GM21390 (cell line): ENCODE results near the gene GPLD1.

Source experiments
- ATAC-seq: cut with Tn5 transposase; IDR thresholded peaks from one replicate; pipeline ENCODE4 v1.9.1; 2021; ENCODE audit not compliant: unreplicated experiment

The GPLD1 gene

DNA sequence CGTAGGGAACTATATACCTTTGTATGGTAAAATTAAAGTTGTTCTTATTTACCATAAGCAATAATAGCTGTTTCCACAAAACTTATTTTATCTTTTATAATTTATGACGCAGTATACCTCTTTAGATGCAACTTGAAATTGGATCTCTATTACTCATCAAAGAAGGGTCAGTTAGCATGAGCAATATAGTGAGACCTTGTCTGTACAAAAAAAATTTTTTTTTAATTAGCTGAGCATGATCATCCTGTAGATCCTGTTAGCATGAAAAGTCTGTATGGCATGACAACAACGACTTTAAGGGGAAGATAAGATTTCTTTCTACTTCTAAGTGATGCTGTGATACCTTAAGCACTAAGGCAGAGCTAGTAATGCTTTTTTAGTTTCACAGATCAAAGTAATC is 11.3 kb upstream of the GPLD1 start:
- no peak for ATAC-seq

DNA sequence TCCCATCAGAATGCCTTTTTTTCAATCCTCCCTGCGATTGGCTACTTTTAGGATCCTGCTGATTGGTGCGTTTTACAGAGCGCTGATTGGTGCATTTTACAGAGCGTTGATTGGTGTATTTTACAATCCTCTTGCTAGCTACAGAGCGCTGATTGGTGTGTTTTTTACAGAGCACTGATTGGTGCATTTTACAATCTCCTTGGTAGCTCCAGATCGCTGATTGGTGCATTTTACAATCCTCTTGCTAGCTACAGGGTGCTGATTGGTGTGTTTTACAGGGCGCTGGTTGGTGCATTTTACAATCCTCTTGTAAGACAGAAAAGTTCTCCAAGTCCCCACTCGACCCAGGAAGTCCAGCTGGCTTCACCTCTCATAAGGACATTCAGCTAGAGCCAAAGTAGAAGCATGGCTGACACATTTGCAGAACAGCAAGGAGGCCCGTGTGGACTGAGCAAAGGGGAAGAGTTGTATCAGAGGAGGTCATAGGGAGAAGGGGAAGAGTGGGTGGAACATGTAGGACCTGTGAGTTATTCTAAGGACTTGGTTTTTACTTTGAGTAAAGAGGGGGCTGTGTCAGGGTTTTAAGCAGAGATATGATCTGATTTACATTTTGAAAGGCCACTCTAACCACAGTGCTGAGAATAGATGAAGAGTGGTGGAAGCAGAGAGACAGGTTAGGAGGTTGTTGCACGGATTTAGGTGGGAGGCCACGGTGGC is 8.0 kb upstream of the GPLD1 start:
- ATAC-seq: no peak

DNA sequence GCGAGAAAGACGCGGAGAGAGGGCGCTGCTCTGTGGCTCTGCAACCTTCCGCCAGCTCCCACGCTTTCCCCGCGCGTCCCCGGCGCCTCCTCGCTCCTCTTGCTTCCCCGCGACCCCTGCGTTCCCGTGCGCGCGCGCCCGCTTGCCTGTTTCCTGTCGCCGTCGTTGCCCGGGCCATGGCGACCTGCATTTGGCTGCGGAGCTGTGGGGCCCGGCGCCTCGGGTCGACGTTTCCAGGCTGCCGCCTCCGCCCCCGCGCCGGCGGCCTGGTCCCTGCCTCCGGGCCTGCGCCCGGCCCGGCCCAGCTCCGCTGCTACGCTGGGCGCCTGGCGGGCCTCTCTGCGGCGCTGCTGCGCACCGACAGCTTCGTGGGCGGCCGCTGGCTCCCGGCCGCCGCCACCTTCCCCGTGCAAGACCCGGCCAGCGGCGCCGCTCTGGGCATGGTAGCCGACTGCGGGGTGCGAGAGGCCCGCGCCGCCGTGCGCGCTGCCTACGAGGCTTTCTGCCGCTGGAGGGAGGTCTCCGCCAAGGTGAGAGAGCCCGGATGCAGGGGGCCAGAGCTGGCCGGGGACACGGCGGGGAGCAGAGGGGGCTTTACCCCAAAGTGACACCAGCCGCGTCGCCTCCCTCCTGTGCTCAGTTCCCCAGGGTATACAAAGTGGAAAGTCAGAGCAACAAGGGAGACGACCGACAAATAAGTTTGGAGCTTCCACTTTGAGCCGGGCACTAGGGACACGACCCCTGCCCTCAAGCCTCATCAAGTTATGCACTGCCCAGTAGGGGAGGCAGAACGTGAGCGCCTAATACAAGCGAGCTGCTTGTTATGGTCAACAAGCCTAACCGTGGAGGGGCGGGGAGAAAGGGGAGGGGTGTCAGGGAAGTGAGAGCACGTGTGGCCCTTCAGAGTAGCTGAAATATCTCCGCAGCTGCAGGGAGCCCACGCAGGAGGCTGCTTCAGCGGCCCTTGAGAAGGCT is 5.7 kb upstream of the GPLD1 start, which contains the start of gene ALDH5A1:
ALDH5A1 (plus strand) TSS at position 149 of the 975 bp plus-strand sequence; CDS start at position 177, 28 bp downstream.
- ATAC-seq: peak; percentile 71

DNA sequence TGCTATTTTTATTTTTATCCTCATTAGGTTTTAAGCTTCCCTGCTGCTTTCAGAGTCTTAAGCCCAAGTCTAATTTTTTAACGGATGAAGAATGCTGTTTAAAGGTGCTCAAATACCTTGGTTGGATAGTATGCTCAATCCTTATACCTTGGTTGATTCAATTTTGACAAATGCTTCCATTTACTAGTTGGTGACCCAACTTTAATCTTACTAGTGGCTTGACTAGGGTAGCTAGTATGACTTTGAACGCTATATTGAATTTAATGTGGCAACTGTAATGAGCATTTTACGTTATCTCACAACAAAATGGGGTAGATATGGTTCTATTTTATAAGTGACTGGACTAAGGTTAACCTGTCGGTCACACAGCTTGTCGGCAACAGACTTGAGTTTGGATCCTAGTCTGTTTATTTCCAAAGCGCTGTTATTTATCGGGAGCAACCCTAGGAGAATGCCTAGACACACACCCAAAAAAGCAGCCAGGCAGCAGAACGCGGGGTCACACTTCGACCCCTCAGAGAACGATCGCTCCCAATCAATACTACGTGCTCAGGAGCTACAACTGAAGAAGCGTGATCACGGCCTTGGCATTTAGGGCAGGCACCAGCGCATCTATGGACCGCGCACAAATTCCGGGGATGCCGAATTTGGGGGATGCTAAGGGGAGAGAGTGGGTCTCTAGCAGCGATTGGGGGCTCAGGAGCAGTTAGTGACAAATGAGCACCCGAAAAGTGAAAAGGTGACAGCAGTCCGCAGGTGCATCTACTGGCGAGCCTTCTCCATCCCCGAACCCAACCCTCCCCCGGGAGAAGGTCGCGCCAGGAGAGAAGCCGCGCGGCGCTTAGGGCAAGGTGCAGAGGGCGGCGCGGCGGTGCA is 4.8 kb upstream of the GPLD1 start:
- no peak for ATAC-seq

DNA sequence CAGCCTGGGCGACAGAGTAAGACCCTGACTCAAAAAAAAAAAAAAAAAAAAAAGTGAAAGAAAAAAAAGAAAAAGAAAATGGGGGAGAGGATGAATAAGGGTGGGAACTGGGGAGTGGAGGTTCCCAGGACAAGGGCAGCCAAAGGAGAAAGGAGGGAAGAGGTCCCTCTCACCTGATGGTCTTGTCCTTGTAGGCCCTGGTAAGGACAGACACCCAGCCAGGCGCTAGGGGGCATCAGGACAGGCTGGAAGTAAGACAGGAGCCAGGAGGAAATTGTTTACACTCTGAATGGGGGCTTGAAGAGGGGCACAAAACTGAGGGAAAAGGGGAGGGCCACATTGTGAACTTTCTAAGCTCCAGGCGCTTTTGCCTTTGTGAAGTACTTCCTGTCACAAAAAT is 3.1 kb upstream of the GPLD1 start:
- ATAC-seq: no peak

DNA sequence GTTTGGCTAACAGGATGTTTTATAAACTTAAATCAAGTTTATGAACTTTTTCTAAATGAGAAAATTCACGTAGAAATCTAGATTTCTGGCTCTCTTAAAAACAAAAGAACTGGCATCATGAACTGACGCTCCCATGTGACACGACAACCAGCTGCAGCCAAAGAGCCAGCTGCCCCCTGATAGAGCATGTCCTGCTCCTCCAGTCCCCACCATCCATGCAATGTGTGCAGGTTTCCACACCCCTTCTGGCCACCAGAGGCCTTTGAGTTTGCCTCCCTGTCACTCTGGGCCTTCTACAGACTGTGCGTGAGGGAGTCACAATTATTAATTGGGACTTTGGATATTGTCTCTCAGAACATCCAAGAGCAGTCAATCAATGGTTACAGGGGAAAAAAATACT is 1.6 kb upstream of the GPLD1 start:
- ATAC-seq: no peak

DNA sequence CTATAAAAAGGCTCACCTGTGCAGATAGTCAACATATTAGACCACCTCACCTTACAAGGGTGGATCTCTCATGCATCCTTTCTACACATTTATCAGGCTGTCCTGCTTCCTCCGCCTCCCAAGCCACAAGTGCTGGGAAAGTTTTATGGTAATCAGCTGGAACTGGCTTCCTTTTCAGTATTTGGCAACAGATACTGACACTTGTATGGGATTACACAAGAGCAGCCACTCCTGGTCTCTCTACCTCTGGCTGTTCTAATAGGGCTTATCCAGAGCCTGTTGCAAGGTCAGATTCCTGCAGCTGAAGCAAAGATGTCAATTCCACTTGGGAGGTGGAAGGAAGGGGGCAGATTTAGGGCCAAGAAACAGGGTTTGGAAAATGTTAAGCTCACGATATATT is 503 bp upstream of the GPLD1 start:
- no peak for ATAC-seq

DNA sequence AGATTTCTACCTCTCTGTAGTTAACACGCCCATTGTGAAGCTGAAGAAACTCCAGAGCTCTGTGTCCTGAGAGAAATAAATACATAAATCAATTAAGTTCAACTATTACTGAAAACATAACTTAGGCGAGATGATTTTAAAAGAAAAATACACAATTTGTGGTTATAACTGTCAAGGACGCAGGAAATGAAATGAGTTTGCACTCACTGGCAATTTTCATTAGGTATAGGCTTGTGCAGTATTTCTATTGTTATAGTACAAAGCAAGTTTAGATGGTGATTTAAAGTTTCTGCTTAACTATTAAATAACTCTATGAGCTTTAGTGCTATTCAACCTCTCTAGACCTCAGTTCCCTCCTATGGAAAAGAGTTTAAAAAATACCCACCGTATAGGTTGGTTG is 3.3 kb downstream of the GPLD1 start:
- ATAC-seq: no peak

DNA sequence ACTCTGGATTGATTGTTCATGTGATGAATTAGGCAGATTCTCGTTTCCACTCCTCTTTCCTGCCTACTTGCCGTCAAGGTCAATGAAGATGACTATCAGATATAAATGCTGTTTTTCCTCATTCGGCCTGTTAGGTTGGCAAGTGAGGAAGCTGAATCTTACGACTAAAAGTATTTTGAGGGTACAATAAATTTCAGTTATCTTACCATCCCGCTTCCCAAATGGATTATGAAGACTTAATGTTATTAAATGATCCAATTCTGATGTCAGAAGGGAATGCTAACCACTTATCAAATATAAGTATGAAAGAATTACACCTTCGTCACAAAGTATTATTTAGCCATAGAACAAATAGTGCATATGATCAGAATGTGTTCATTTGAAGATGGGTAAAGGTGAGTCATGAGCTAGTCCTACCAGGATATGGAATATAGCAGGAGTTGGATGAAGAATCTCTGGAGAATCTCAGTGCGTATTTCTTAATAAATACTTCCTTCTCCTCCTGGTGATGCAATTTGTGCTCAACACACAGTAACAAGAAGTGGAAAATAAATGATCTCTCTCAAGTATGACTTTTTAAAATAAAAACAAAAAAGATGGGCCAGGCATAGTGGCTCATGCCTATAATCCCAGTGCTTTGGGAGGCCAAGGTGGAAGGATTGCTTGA is 4.6 kb downstream of the GPLD1 start:
- no peak for ATAC-seq

DNA sequence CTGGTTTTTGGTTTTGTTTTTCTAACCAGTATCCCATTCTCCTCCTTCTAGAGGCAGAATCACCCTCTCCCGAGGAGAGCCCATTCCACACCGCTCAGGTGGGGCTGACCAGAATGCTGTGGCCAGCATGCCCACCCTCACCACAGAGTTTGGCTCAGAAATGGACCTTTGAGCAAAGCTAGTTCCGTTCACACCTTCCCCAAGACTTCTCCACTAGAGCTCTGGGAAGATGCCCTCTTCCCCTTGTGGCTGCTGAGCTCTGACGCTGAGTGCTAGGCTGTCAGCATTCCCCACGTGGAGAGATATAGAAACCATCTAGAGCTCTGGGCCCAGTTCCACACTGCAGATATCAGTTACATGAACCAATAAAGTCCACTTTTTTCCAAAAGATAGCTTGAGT is 7.9 kb downstream of the GPLD1 start:
- ATAC-seq: no peak

DNA sequence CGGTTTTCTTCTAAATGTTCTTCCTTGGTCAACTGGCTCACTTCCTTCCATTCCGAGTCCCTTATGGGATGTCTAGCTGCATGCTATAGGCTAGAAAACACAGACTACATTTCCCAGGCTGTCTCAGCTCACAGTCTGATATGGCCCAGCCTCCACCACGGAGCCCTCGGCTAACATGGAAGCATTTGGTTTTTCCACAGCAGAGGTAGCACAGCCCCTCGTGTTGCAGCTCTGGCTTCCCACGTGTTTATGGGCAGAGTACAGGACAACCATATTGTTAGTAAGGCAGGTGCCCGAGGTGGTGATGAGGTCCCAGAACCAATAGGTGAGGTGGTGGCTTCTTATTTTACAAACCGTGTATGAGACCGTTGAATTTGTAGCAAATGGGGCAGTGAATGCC is 8.7 kb downstream of the GPLD1 start:
- ATAC-seq: no peak

DNA sequence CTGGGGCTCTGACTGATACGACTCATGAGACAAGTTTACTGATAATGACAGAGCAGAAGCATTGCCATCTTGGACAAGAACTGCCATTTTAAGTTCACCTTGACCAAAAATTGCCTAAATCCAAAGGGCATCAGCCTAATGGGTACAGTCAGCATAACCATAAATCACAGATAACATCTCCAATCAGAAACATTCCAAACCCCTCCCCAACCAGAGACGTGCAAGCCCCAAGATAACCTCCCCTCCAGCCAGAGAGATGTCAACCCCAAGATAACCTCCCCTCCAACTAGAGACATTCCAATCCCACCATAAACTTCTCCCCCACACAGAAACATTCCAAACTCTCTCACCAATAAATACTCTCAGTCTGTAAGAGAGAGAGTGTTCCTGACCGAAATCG is 10.5 kb downstream of the GPLD1 start:
- ATAC-seq: no peak

DNA sequence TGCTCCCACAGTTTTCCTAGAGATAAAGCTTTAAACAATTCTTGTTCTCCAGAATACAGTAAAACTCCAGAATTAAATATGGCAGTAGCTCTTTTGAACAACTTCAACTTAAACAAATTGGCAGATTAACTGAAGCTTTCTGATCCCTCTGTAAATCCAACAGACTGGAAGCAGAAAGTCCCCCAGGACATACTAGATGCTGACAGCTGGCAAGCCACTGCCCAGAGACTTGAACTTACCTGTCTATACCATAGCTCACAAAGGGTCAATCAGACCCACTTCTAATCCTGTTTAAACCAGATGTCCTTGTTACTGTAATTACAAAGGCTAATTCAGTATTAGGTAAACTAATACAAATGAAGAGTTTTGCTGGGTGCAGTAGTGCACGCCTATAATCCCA is 12.3 kb downstream of the GPLD1 start:
- no peak for ATAC-seq

DNA sequence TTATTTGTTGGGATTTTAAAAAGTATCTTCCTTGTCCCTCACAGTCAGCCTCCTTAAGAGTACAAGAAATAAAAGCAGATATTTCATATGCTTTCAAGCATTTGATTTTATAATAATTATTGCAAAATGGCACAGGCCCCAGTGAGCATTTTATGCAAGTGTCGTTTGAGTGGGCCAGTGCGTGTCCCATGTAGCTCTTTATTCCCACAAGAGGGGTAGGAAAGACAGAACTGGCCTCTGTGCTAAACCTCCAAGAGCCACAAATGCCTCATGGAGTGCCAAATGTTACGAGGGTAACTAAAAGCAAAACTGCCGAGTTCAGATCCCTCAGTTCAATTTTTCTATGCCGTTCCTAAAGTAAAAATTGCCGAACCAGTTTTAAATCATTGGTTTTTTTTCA is 12.7 kb downstream of the GPLD1 start:
- no peak for ATAC-seq

DNA sequence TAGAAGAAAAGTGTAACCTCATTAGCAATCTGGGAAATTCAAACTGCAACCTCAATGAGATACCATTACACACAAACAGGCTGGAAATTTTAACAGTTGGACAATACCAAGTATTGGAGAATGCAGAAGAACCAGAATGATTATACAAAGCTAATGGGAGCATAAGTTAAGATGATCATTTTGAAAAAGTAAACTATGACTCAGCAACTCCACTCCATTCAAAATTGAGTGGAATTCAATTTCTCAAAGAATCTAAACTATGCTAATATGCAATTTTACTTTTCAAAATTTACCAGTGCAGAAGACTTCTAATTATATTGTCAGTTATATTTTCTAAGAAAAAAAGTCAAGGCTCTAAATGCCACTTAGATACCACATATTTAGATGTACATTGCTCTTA is 17.2 kb downstream of the GPLD1 start:
- no peak for ATAC-seq

DNA sequence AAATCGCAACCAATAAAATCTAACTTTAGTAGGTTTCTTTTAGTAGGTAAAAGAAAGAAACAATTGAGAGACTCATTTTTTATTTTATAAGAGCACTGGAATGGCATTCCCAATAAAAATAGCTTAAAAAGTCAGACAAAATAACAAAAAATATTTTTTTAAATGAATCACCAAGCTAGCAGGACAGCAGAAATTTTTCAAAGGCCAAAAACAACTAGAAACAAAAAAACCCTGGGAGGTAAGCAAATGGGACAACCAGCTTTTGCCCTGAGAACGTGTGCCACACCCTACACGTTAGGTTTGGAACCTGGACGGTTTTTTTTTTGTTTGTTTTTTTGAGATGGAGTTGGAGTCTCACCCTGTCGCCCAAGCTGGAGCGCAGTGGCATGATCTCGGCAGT is 19.6 kb downstream of the GPLD1 start:
- no peak for ATAC-seq

DNA sequence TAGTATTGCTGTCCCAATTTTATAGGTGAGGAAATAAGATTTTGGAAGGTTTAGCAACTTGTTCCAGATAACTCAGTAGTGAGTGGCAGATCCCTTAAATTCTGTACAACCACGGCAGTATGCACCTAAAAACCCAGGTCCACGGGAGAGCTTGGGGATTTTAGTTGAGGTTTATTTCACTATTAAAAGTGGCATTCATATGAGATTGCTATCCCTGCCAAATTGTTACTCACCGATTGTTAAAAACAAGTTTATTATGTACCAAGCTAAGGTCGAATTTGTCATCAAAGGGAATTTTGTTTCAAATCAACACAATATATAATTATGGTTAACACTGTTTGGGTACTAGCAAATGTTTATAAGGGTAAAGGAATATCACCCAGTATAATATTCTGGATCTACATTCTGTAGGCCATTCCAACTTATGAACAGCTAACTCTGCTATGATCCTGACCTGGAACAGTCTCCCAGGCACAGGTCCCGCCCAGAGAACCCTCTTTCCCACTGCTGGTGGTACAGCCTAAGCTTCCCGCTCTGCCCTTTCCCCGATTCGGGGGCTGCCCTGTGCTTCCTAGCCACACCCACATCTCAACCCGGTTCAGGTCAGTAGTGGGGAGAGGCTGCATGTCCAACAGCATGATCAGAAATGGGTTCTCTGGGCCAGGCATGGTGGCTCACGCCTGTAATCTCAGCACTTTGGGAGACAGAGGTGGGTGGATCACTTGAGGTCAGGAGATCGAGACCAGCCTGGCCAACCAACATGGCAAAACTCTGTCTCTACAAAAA is 24.9 kb downstream of the GPLD1 start:
- ATAC-seq: no peak

DNA sequence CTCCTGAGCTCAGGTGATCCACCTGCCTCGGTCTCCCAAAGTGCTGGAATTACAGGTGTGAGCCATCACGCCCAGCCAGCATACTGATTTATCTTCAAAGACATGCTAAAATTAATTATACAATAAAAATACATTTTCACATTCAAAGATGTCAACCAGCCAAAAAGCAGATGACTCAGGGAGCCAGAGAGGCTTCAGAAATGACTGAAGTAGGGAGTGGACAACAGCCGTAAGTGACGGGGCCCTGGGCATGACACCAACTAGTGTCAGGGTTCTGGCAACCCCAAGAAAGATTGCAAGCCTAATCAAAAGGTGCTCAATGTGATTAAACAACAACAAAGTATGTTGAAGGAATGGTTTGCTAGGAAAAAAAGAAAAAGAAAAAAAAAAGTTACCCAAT is 28.4 kb downstream of the GPLD1 start:
- no peak for ATAC-seq

DNA sequence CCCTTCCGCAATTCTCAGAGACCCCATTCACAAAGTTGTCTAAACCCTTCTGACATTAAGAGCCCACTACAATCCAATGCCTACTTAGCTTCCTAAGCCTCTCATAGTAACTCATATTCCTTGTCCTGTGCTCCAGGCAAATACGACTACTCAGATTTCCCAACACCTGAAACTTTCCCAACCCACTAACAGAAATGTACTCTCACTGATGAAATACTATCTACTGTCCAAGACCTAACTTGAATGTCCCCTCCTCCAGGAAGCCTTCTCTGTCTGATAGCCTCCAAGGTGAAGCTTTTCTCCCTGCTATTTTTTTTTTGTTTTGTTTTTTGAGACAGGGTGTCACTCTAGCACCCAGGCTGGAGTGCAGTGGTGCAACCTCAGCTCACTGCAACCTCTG is 30.4 kb downstream of the GPLD1 start:
- ATAC-seq: no peak

DNA sequence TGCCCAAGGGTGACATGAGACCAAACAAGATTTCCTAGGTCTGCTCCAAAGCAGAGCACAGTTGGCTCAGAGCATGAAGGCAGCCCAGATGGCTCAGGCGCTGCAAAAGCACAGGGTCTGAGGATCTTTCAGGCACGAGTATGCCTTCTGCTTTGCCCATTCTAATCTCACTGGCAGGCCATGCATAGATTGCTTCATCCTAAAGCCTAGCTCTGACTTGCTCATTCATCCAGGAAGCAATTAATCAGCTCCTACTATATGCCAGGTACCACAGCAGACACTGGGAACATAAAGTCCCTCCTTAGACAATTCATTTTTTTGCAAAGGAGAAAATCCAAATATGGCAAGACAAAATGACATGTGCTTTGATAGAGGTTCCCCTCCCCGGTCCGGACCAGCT is 31.2 kb downstream of the GPLD1 start:
- no peak for ATAC-seq
